IPS-18a (cell line): ENCODE measurements around the gene COLEC11.

ENCODE experiments used
- H3K27ac ChIP-seq: one replicate; pipeline ENCODE4 v1.5.1; 2013; ENCODE audit warnings: low read length
- H3K27me3 ChIP-seq: one replicate; pipeline ENCODE4 v1.6.1; 2013; ENCODE audit warnings: mild to moderate bottlenecking, low read length; ENCODE audit not compliant: control insufficient read depth, insufficient read depth
- H3K36me3 ChIP-seq: one replicate; pipeline ENCODE4 v1.6.1; 2013; ENCODE audit warnings: low read depth, low read length; ENCODE audit not compliant: control insufficient read depth
- H3K4me1 ChIP-seq: one replicate; pipeline ENCODE4 v1.6.1; 2013; ENCODE audit warnings: low read depth, low read length; ENCODE audit not compliant: control insufficient read depth
- H3K4me3 ChIP-seq: one replicate; pipeline ENCODE4 v1.5.1; 2013; ENCODE audit warnings: low read length
- H3K9ac ChIP-seq: one replicate; pipeline ENCODE4 v1.6.1; 2013; ENCODE audit warnings: mild to moderate bottlenecking, low read length, moderate library complexity
- H3K9me3 ChIP-seq: one replicate; pipeline ENCODE4 v1.6.1; 2013; ENCODE audit warnings: low read depth, low read length; ENCODE audit not compliant: control insufficient read depth

The COLEC11 gene

GRCh38 chr2:3638456-3638810 is 43.5 kb downstream of the COLEC11 start:
- Histone ChIP-seq H3K4me1 (no peaks in the 10 kb centered on the region), H3K4me3 (no peak overlapping the region), H3K9me3 (no peaks in the 10 kb centered on the region), H3K9ac (no peak overlapping the region), H3K36me3 (no peaks in the 10 kb centered on the region), H3K27ac (no peak overlapping the region), H3K27me3 (no peaks in the 10 kb centered on the region)

GRCh38 chr2:3639015-3639630 is 44.2 kb downstream of the COLEC11 start:
- H3K36me3 ChIP-seq: no peaks in the 10 kb centered on the region
- no peaks in the 10 kb centered on the region for H3K9me3 ChIP-seq
- H3K9ac ChIP-seq: no peak overlapping the region
- H3K27me3 ChIP-seq: no peaks in the 10 kb centered on the region
- no peak overlapping the region for H3K27ac ChIP-seq
- no peaks in the 10 kb centered on the region for H3K4me1 ChIP-seq
- no peak overlapping the region for H3K4me3 ChIP-seq

- Histone ChIP-seq H3K27ac (no peak overlapping the region), H3K9me3 (no peaks in the 10 kb centered on the region), H3K4me1 (no peaks in the 10 kb centered on the region), H3K27me3 (no peaks in the 10 kb centered on the region), H3K4me3 (no peak overlapping the region), H3K9ac (no peak overlapping the region), H3K36me3 (no peaks in the 10 kb centered on the region)
These were observed 44.7 kb downstream of the COLEC11 start for GRCh38 chr2:3639653-3640052.

- no peaks in the 10 kb centered on the region for H3K4me1 ChIP-seq
- no peak overlapping the region for H3K27ac ChIP-seq
- H3K9me3 ChIP-seq: no peaks in the 10 kb centered on the region
- H3K36me3 ChIP-seq: no peaks in the 10 kb centered on the region
- H3K4me3 ChIP-seq: no peak overlapping the region
- H3K27me3 ChIP-seq: no peaks in the 10 kb centered on the region
- H3K9ac ChIP-seq: no peak overlapping the region
These were observed 46.3 kb downstream of the COLEC11 start for GRCh38 chr2:3641181-3641580.

- Histone ChIP-seq H3K9ac (no peak overlapping the region), H3K27ac (no peak overlapping the region), H3K9me3 (no peaks in the 10 kb centered on the region), H3K27me3 (no peaks in the 10 kb centered on the region), H3K4me1 (no peaks in the 10 kb centered on the region), H3K4me3 (no peak overlapping the region), H3K36me3 (no peaks in the 10 kb centered on the region)
These were observed 47.0 kb downstream of the COLEC11 start for GRCh38 chr2:3641841-3642421.

GRCh38 chr2:3642521-3643215 is 47.8 kb downstream of the COLEC11 start:
- no peaks in the 10 kb centered on the region for H3K36me3 ChIP-seq
- no peaks in the 10 kb centered on the region for H3K27me3 ChIP-seq
- H3K4me3 ChIP-seq: no peak overlapping the region
- H3K9ac ChIP-seq: no peak overlapping the region
- H3K27ac ChIP-seq: no peak overlapping the region
- H3K4me1 ChIP-seq: no peaks in the 10 kb centered on the region
- H3K9me3 ChIP-seq: no peaks in the 10 kb centered on the region

- no peaks in the 10 kb centered on the region for H3K36me3 ChIP-seq
- H3K27ac ChIP-seq: no peak overlapping the region
- H3K4me1 ChIP-seq: no peaks in the 10 kb centered on the region
These were observed 48.7 kb downstream of the COLEC11 start for GRCh38 chr2:3643371-3644245.

GRCh38 chr2:3644246-3644525 is 49.3 kb downstream of the COLEC11 start:
- Histone ChIP-seq H3K9ac (no peak overlapping the region), H3K9me3 (no peaks in the 10 kb centered on the region), H3K27me3 (no peaks in the 10 kb centered on the region), H3K36me3 (no peaks in the 10 kb centered on the region), H3K4me1 (no peaks in the 10 kb centered on the region), H3K27ac (no peak overlapping the region), H3K4me3 (no peak overlapping the region)

More at GRCh38 chr2:3643371-3644245, 48.7 kb downstream of the COLEC11 start:
- Histone ChIP-seq H3K9ac (no peak overlapping the region), H3K27me3 (no peaks in the 10 kb centered on the region), H3K9me3 (no peaks in the 10 kb centered on the region), H3K4me3 (no peak overlapping the region)

- no peaks in the 10 kb centered on the region for H3K36me3 ChIP-seq
- no peak overlapping the region for H3K9ac ChIP-seq
- no peaks in the 10 kb centered on the region for H3K27me3 ChIP-seq
These were observed 50.1 kb downstream of the COLEC11 start for GRCh38 chr2:3644891-3645605.

GRCh38 chr2:3645745-3646389 is 51.0 kb downstream of the COLEC11 start:
- no peaks in the 10 kb centered on the region for H3K4me1 ChIP-seq
- no peaks in the 10 kb centered on the region for H3K9me3 ChIP-seq
- H3K27ac ChIP-seq: no peak overlapping the region
- H3K9ac ChIP-seq: no peak overlapping the region
- H3K4me3 ChIP-seq: no peak overlapping the region
- H3K27me3 ChIP-seq: no peaks in the 10 kb centered on the region
- no peaks in the 10 kb centered on the region for H3K36me3 ChIP-seq

More at GRCh38 chr2:3644891-3645605, 50.1 kb downstream of the COLEC11 start:
- no peaks in the 10 kb centered on the region for H3K4me1 ChIP-seq
- no peak overlapping the region for H3K27ac ChIP-seq
- H3K9me3 ChIP-seq: no peaks in the 10 kb centered on the region
- no peak overlapping the region for H3K4me3 ChIP-seq

- Histone ChIP-seq H3K4me3 (no peak overlapping the region), H3K9ac (no peak overlapping the region), H3K27ac (no peak overlapping the region), H3K36me3 (no peaks in the 10 kb centered on the region), H3K9me3 (no peaks in the 10 kb centered on the region), H3K27me3 (no peaks in the 10 kb centered on the region), H3K4me1 (peaks cover 1% of the 10 kb centered on the region)
These were observed 51.5 kb downstream of the COLEC11 start for GRCh38 chr2:3646446-3646845.
